Type B pancreatic cell (in vitro differentiated cells): Measurements from ENCODE around the gene RTTN. TPM values are rescaled to one million over a fixed set of nuclear protein-coding genes. Genes with fewer than 3 reads are reported as not detected.

Source experiments
- DNase-seq: peaks from one replicate; pipeline ENCODE4 v3.0.0; 2021; ENCODE audit warnings: mixed read lengths; ENCODE audit not compliant: unreplicated experiment; ENCODE audit errors: extremely low spot score
- H3K27ac Mint-ChIP-seq: 2 replicates; pipeline ENCODE4 v1.8.0; 2021; ENCODE audit warnings: mild to moderate bottlenecking, mixed read lengths
- H3K27me3 Mint-ChIP-seq: 2 replicates; pipeline ENCODE4 v1.8.0; 2021; ENCODE audit warnings: mixed read lengths
- H3K36me3 Mint-ChIP-seq: 2 replicates; pipeline ENCODE4 v1.8.0; 2021; ENCODE audit warnings: mixed read lengths
- H3K4me1 Mint-ChIP-seq: one replicate; pipeline ENCODE4 v1.8.0; 2021; ENCODE audit warnings: mixed read lengths; ENCODE audit not compliant: unreplicated experiment
- H3K4me3 Mint-ChIP-seq: 2 replicates; pipeline ENCODE4 v1.8.0; 2021; ENCODE audit warnings: mild to moderate bottlenecking, mixed read lengths
- H3K9me3 Mint-ChIP-seq: 2 replicates; pipeline ENCODE4 v1.8.0; 2021; ENCODE audit warnings: mixed read lengths
- CTCF ChIP-seq: fragments of 200-600 bp; sonication (generic); conservative IDR thresholded peaks from 2 replicates; pipeline ENCODE4 v1.5.0; 2021; ENCODE audit warnings: antibody characterized with exemption, mild to moderate bottlenecking
- total RNA-seq: library from RNA; stranded (reverse); gene quantifications from 2 replicates; pipeline ENCODE4 v1.2.1, GENCODE V29; 2021; ENCODE audit warnings: low replicate concordance

RTTN gene
- total RNA-seq, 1 donor from 2014 or later, result 29.3 TPM

GRCh38 chr18:70044632-70045031, 160.9 kb downstream of the RTTN start:
- DNase-seq, result no peak
- TF ChIP-seq CTCF, result no peak
- H3K4me1 Mint-ChIP-seq, result no peaks in the 10 kb centered on the region
- no peaks in the 10 kb centered on the region for H3K27me3 Mint-ChIP-seq
- H3K36me3 Mint-ChIP-seq, result peaks cover 3% of the 10 kb centered on the region
- H3K4me3 Mint-ChIP-seq, result no peak overlapping the region
- H3K9me3 Mint-ChIP-seq, result no peaks in the 10 kb centered on the region
- H3K27ac Mint-ChIP-seq, result no peak overlapping the region

GRCh38 chr18:70041459-70042050, 163.9 kb downstream of the RTTN start:
- Mint-ChIP-seq H3K4me1 (no peaks in the 10 kb centered on the region), H3K27ac (no peak overlapping the region), H3K4me3 (no peak overlapping the region), H3K36me3 (peaks cover 6% of the 10 kb centered on the region), H3K9me3 (no peaks in the 10 kb centered on the region), H3K27me3 (no peaks in the 10 kb centered on the region)
- TF ChIP-seq CTCF, result no peak
- no peak for DNase-seq

GRCh38 chr18:70039186-70039585, 166.3 kb downstream of the RTTN start:
- no peak for DNase-seq
- no peaks in the 10 kb centered on the region for H3K4me1 Mint-ChIP-seq
- H3K4me3 Mint-ChIP-seq, result no peak overlapping the region
- H3K27me3 Mint-ChIP-seq, result no peaks in the 10 kb centered on the region
- no peak overlapping the region for H3K27ac Mint-ChIP-seq
- no peaks in the 10 kb centered on the region for H3K9me3 Mint-ChIP-seq
- peaks cover 8% of the 10 kb centered on the region for H3K36me3 Mint-ChIP-seq
- no peak for TF ChIP-seq CTCF

GRCh38 chr18:70037431-70038061, 167.9 kb downstream of the RTTN start:
- H3K27ac Mint-ChIP-seq, result no peak overlapping the region
- peaks cover 4% of the 10 kb centered on the region for H3K9me3 Mint-ChIP-seq
- H3K36me3 Mint-ChIP-seq, result peaks cover 24% of the 10 kb centered on the region
- no peak overlapping the region for H3K4me3 Mint-ChIP-seq
- no peak for DNase-seq
- H3K27me3 Mint-ChIP-seq, result no peaks in the 10 kb centered on the region
- no peak for TF ChIP-seq CTCF
- H3K4me1 Mint-ChIP-seq, result no peaks in the 10 kb centered on the region

GRCh38 chr18:70036771-70037347, 168.6 kb downstream of the RTTN start:
- Mint-ChIP-seq H3K36me3 (peaks cover 26% of the 10 kb centered on the region), H3K9me3 (peaks cover 4% of the 10 kb centered on the region), H3K4me3 (no peak overlapping the region), H3K27me3 (no peaks in the 10 kb centered on the region), H3K4me1 (no peaks in the 10 kb centered on the region), H3K27ac (no peak overlapping the region)
- no peak for TF ChIP-seq CTCF
- DNase-seq, result no peak
